H9 (cell line): ENCODE data around the gene RAI1. TPM values are rescaled to one million over a fixed set of nuclear protein-coding genes. Genes with fewer than 3 reads are reported as not detected.
A peak's percentile ranks its signal among the peaks of the same experiment; 100 is the strongest.

Experiments
- DNase-seq: peaks from one replicate; pipeline ENCODE4 v3.0.0-alpha.2; 2017
- H2AFZ ChIP-seq: one replicate; pipeline ENCODE4 v1.6.1; 2013; ENCODE audit warnings: mild to moderate bottlenecking, low read length, control low read depth, moderate library complexity
- H2AK5ac ChIP-seq: 2 replicates; pipeline ENCODE4 v1.6.1; 2013; ENCODE audit warnings: low read length, control low read depth, mixed read lengths; ENCODE audit not compliant: insufficient read length
- H2BK120ac ChIP-seq: one replicate; pipeline ENCODE4 v1.6.1; 2013; ENCODE audit warnings: low read depth, mild to moderate bottlenecking, low read length, control low read depth, inconsistent platforms; ENCODE audit not compliant: poor library complexity, severe bottlenecking
- H2BK12ac ChIP-seq: 2 replicates; pipeline ENCODE4 v1.6.1; 2013; ENCODE audit warnings: low read length, control low read depth, mixed read lengths, low read depth; ENCODE audit not compliant: insufficient read length
- H2BK15ac ChIP-seq: 2 replicates; pipeline ENCODE4 v1.6.1; 2013; ENCODE audit warnings: low read depth, low read length, control low read depth
- H2BK20ac ChIP-seq: one replicate; pipeline ENCODE4 v1.6.1; 2013; ENCODE audit warnings: low read depth, mild to moderate bottlenecking, low read length, control low read depth, inconsistent platforms; ENCODE audit not compliant: poor library complexity, severe bottlenecking
- H2BK5ac ChIP-seq: 2 replicates; pipeline ENCODE4 v1.6.1; 2013; ENCODE audit warnings: low read length, control low read depth, mixed read lengths; ENCODE audit not compliant: insufficient read length
- H3K14ac ChIP-seq: 2 replicates; pipeline ENCODE4 v1.6.1; 2013; ENCODE audit warnings: low read length, control low read depth; ENCODE audit not compliant: insufficient read depth
- H3K18ac ChIP-seq: 2 replicates; pipeline ENCODE4 v1.6.1; 2013; ENCODE audit warnings: low read depth, mild to moderate bottlenecking, mixed read lengths, low read length, control low read depth; ENCODE audit not compliant: insufficient read length
- H3K23ac ChIP-seq: 2 replicates; pipeline ENCODE4 v1.6.1; 2013; ENCODE audit warnings: low read length, control low read depth, mixed read lengths, low read depth; ENCODE audit not compliant: insufficient read length
- H3K23me2 ChIP-seq: 2 replicates; pipeline ENCODE4 v1.6.1; 2013; ENCODE audit warnings: low read depth, mild to moderate bottlenecking, mixed read lengths, low read length, control low read depth; ENCODE audit not compliant: insufficient read length, poor library complexity, severe bottlenecking
- H3K27ac ChIP-seq: 2 replicates; pipeline ENCODE4 v1.5.1; 2013; ENCODE audit warnings: low read length, control low read depth, mixed read lengths, low read depth; ENCODE audit not compliant: insufficient read length
- H3K27me3 ChIP-seq: 2 replicates; pipeline ENCODE4 v1.6.1; 2013; ENCODE audit warnings: low read length, control low read depth, inconsistent platforms; ENCODE audit not compliant: insufficient read depth
- H3K4ac ChIP-seq: 2 replicates; pipeline ENCODE4 v1.6.1; 2013; ENCODE audit warnings: low read depth, mild to moderate bottlenecking, control low read depth, inconsistent platforms, low read length, moderate library complexity
- H3K4me1 ChIP-seq: 2 replicates; pipeline ENCODE4 v1.6.1; 2013; ENCODE audit warnings: low read length, control low read depth, inconsistent platforms; ENCODE audit not compliant: insufficient read depth
- H3K4me2 ChIP-seq: 2 replicates; pipeline ENCODE4 v1.6.1; 2013; ENCODE audit warnings: low read length, control low read depth, mixed read lengths; ENCODE audit not compliant: insufficient read length, insufficient read depth
- H3K56ac ChIP-seq: 2 replicates; pipeline ENCODE4 v1.6.1; 2013; ENCODE audit warnings: low read depth, mild to moderate bottlenecking, mixed read lengths, low read length, control low read depth; ENCODE audit not compliant: insufficient read length
- H3K79me1 ChIP-seq: 2 replicates; pipeline ENCODE4 v1.6.1; 2013; ENCODE audit warnings: low read depth, mild to moderate bottlenecking, moderate library complexity, low read length, control low read depth, inconsistent platforms; ENCODE audit not compliant: insufficient read depth, poor library complexity, severe bottlenecking
- H3K79me2 ChIP-seq: 2 replicates; pipeline ENCODE4 v1.6.1; 2013; ENCODE audit warnings: low read length, control low read depth, inconsistent platforms; ENCODE audit not compliant: insufficient read depth
- H3K9ac ChIP-seq: 2 replicates; pipeline ENCODE4 v1.6.1; 2013; ENCODE audit warnings: low read length, control low read depth, mixed read lengths; ENCODE audit not compliant: insufficient read length; ENCODE audit errors: extremely low read depth
- H3K9me3 ChIP-seq: one replicate; pipeline ENCODE4 v1.6.1; 2013; ENCODE audit warnings: low read depth, low read length, inconsistent platforms; ENCODE audit not compliant: control insufficient read depth
- H3T11ph ChIP-seq: one replicate; pipeline ENCODE4 v1.6.1; 2013; ENCODE audit warnings: mild to moderate bottlenecking, low read length, control low read depth, inconsistent platforms
- H4K20me1 ChIP-seq: one replicate; pipeline ENCODE4 v1.6.1; 2013; ENCODE audit not compliant: control insufficient read depth, insufficient read length, insufficient read depth
- H4K5ac ChIP-seq: 2 replicates; pipeline ENCODE4 v1.6.1; 2013; ENCODE audit warnings: low read depth, mild to moderate bottlenecking, mixed read lengths, low read length, control low read depth; ENCODE audit not compliant: insufficient read length
- H4K8ac ChIP-seq: replicated peaks from 2 replicates; pipeline ENCODE4 v1.6.1; 2013; ENCODE audit warnings: low read length, control low read depth, mixed read lengths, low read depth; ENCODE audit not compliant: insufficient read length
- H4K91ac ChIP-seq: 2 replicates; pipeline ENCODE4 v1.6.1; 2013; ENCODE audit warnings: low read depth, mild to moderate bottlenecking, moderate library complexity, mixed read lengths, low read length, control low read depth; ENCODE audit not compliant: insufficient read length
- H3K27ac Mint-ChIP-seq, 3 experiments: 2 replicates in 2 of 3; 3 replicates in 1 of 3; pipeline ENCODE4 v1.8.0; 2020 to 2021; ENCODE audit warnings: mixed read lengths in 3 of 3, mild to moderate bottlenecking in 1 of 3, moderate library complexity in 1 of 3
- H3K27me3 Mint-ChIP-seq: 2 replicates; pipeline ENCODE4 v1.8.0; 2021; ENCODE audit warnings: low read depth, mild to moderate bottlenecking, moderate library complexity, mixed read lengths
- H3K36me3 Mint-ChIP-seq, 3 experiments: 2 replicates in 2 of 3; 3 replicates in 1 of 3; pipeline ENCODE4 v1.8.0; 2020 to 2021; ENCODE audit warnings: low read depth in 3 of 3, mixed read lengths in 3 of 3; ENCODE audit not compliant: insufficient read depth in 1 of 3
- H3K4me1 Mint-ChIP-seq, 2 experiments: 2 replicates each; pipeline ENCODE4 v1.8.0; 2020; ENCODE audit warnings: mixed read lengths in 2 of 2
- H3K4me3 Mint-ChIP-seq, 2 experiments: 2 replicates in 1 of 2; 3 replicates in 1 of 2; pipeline ENCODE4 v1.8.0; 2020 to 2021; ENCODE audit warnings: mild to moderate bottlenecking in 2 of 2, mixed read lengths in 2 of 2, moderate library complexity in 1 of 2
- H3K9me3 Mint-ChIP-seq, 2 experiments: 2 replicates in 1 of 2; 3 replicates in 1 of 2; pipeline ENCODE4 v1.8.0; 2020; ENCODE audit warnings: mild to moderate bottlenecking in 2 of 2, mixed read lengths in 2 of 2, moderate library complexity in 1 of 2
- CTCF ChIP-seq: fragments of 200-600 bp; sonication (generic); conservative IDR thresholded peaks from 3 replicates; pipeline ENCODE4 v1.8.0; 2021; ENCODE audit warnings: antibody characterized with exemption, mild to moderate bottlenecking
- WGBS: extraction: QIAGEN DNeasy Blood & Tissue Kit; methylation state at CpG from one replicate; pipeline ENCODE4 v1.1.7; 2013; ENCODE audit warnings: missing lambda C conversion rate, low lambda C conversion rate, mixed read lengths; ENCODE audit not compliant: insufficient read length; ENCODE audit errors: extremely low coverage; 5-methylcytosine and 5-hydroxymethylcytosine counted together
- total RNA-seq: library from RNA; stranded (reverse); gene quantifications from 2 replicates; pipeline ENCODE4 v1.2.1, GENCODE V29; 2021

Gene RAI1
- total RNA-seq, 1 experiment from 2014 or later = 1.5 TPM

GRCh38 chr17:17725011-17725751 lies 43.9 kb downstream of the RAI1 start:
- H3K18ac ChIP-seq = no peak overlapping the region

More at GRCh38 chr17:17725011-17725751, 43.9 kb downstream of the RAI1 start:
- Histone ChIP-seq H3K27ac (no peak overlapping the region), H2BK120ac (no peak overlapping the region), H3K4ac (no peak overlapping the region), H4K20me1 (no peaks in the 10 kb centered on the region), H3K23ac (no peak overlapping the region), H4K91ac (no peak overlapping the region), H3K79me1 (no peaks in the 10 kb centered on the region), H3K4me2 (peak overlapping the region; percentile 54), H2BK20ac (no peak overlapping the region), H3T11ph (no peak overlapping the region), H2AK5ac (no peak overlapping the region), H3K79me2 (no peaks in the 10 kb centered on the region), H3K9me3 (no peaks in the 10 kb centered on the region), H3K4me1 (no peaks in the 10 kb centered on the region; the same call in 1 of the 2 replicates), H4K5ac (no peak overlapping the region), H2BK15ac (no peak overlapping the region), H3K14ac (no peak overlapping the region), H3K56ac (no peak overlapping the region), H2BK12ac (no peak overlapping the region), H2AFZ (no peak overlapping the region), H3K23me2 (peaks cover 9% of the 10 kb centered on the region), H3K9ac (no peak overlapping the region), H4K8ac (no peak overlapping the region), H2BK5ac (no peak overlapping the region), H3K27me3 (peaks cover 81% of the 10 kb centered on the region)
- Mint-ChIP-seq H3K36me3 (peaks cover 0 to 2% (median 0%) of the 10 kb centered on the region in 3 experiments; a peak in 2 of 7 replicates), H3K9me3 (no peaks in the 10 kb centered on the region; a peak in 1 of 5 replicates), H3K4me3 (peak overlapping the region; percentile 58 to 95), H3K27me3 (peaks cover 100% of the 10 kb centered on the region), H3K4me1 (peaks cover 32 to 51% of the 10 kb centered on the region in 2 experiments), H3K27ac (peak overlapping the region in 1 of 3 experiments; percentile 89; a peak in 3 of 7 replicates)
- WGBS = no CpG with 5 or more reads among the region's 36 CpGs
- no peak for TF ChIP-seq CTCF
- DNase-seq = peak; percentile 69
